GM19025 (cell line): ENCODE data around the gene MRPL44.

Experiments used
- ATAC-seq: cut with Tn5 transposase; IDR thresholded peaks from one replicate; pipeline ENCODE4 v1.9.1; 2021; ENCODE audit warnings: mild to moderate bottlenecking, low read depth, moderate library complexity; ENCODE audit not compliant: unreplicated experiment

MRPL44 gene

GRCh38 chr2:223969315-223969714, 12.1 kb downstream of the MRPL44 start:
- no peak for ATAC-seq

- ATAC-seq = no peak
These were observed 12.6 kb downstream of the MRPL44 start for GRCh38 chr2:223969856-223970255.

GRCh38 chr2:223970343-223971128, 13.3 kb downstream of the MRPL44 start:
- no peak for ATAC-seq

GRCh38 chr2:223971731-223972130, 14.5 kb downstream of the MRPL44 start:
- ATAC-seq = no peak

- no peak for ATAC-seq
These were observed 15.4 kb downstream of the MRPL44 start for GRCh38 chr2:223972656-223973102.

- no peak for ATAC-seq
These were observed 16.3 kb downstream of the MRPL44 start for GRCh38 chr2:223973606-223974005.

- no peak for ATAC-seq
These were observed 19.5 kb downstream of the MRPL44 start for GRCh38 chr2:223976635-223977226.

GRCh38 chr2:223978451-223978850, 21.2 kb downstream of the MRPL44 start:
- ATAC-seq = no peak

- ATAC-seq = no peak
These were observed 22.6 kb downstream of the MRPL44 start for GRCh38 chr2:223979730-223980396.

- no peak for ATAC-seq
These were observed 23.1 kb downstream of the MRPL44 start for GRCh38 chr2:223980397-223980735.

- no peak for ATAC-seq
These were observed 23.5 kb downstream of the MRPL44 start for GRCh38 chr2:223980803-223981202.

GRCh38 chr2:223981241-223981640, 24.0 kb downstream of the MRPL44 start:
- ATAC-seq = no peak

- no peak for ATAC-seq
These were observed 32.1 kb downstream of the MRPL44 start for GRCh38 chr2:223989206-223989855.

GRCh38 chr2:223989856-223990232, 32.6 kb downstream of the MRPL44 start:
- no peak for ATAC-seq

- no peak for ATAC-seq
These were observed 34.3 kb downstream of the MRPL44 start for GRCh38 chr2:223991611-223992010.

- ATAC-seq = no peak
These were observed 36.5 kb downstream of the MRPL44 start for GRCh38 chr2:223993634-223994232.

- no peak for ATAC-seq
These were observed 37.4 kb downstream of the MRPL44 start for GRCh38 chr2:223994562-223995162.

- ATAC-seq = no peak
These were observed 38.3 kb downstream of the MRPL44 start for GRCh38 chr2:223995569-223995968.

GRCh38 chr2:223996391-223996790, 39.1 kb downstream of the MRPL44 start:
- ATAC-seq = no peak

- ATAC-seq = no peak
These were observed 40.7 kb downstream of the MRPL44 start for GRCh38 chr2:223997938-223998337.
